Activated CD4-positive, CD25-positive, alpha-beta regulatory T cell treated with anti-CD3 and anti-CD28 coated beads, Interleukin-2, amount 50 U/mL, for 16 hours (primary cell): ENCODE results near the gene SCYL1.
A peak's percentile ranks its signal among the peaks of the same experiment; 100 is the strongest.

Experiments used
- DNase-seq: peaks from one replicate; pipeline ENCODE4 v3.0.0-alpha.2; 2020; ENCODE audit warnings: low read depth, low spot score

Gene SCYL1

GRCh38 chr11:65493367-65494176 is 31.3 kb upstream of the SCYL1 start:
- no peak for DNase-seq

- DNase-seq, result no peak
Observed at GRCh38 chr11:65496304-65497140, 28.4 kb upstream of the SCYL1 start.

- peak; percentile 94 for DNase-seq
Observed at GRCh38 chr11:65497141-65498041, 27.5 kb upstream of the SCYL1 start.

- no peak for DNase-seq
Observed at GRCh38 chr11:65498042-65498726, 26.7 kb upstream of the SCYL1 start.

- no peak for DNase-seq
Observed at GRCh38 chr11:65498727-65498976, 26.2 kb upstream of the SCYL1 start.

GRCh38 chr11:65498977-65499712 is 25.7 kb upstream of the SCYL1 start, which contains the start of gene MALAT1:
Gene MALAT1, plus strand, starts transcription at chr11:65499045.
- peak; percentile 93 for DNase-seq

GRCh38 chr11:65499713-65500386 is 25.0 kb upstream of the SCYL1 start:
- DNase-seq, result no peak

- DNase-seq, result no peak
Observed at GRCh38 chr11:65500387-65501185, 24.3 kb upstream of the SCYL1 start.

- DNase-seq, result no peak
Observed at GRCh38 chr11:65501186-65501471, 23.8 kb upstream of the SCYL1 start.

- DNase-seq, result no peak
Observed at GRCh38 chr11:65501472-65502273, 23.2 kb upstream of the SCYL1 start.

GRCh38 chr11:65502274-65502554 is 22.7 kb upstream of the SCYL1 start:
- no peak for DNase-seq

GRCh38 chr11:65502555-65503367 is 22.1 kb upstream of the SCYL1 start:
- no peak for DNase-seq

GRCh38 chr11:65503368-65503948 is 21.4 kb upstream of the SCYL1 start:
- no peak for DNase-seq

- DNase-seq, result no peak
Observed at GRCh38 chr11:65503949-65504673, 20.8 kb upstream of the SCYL1 start.

- no peak for DNase-seq
Observed at GRCh38 chr11:65504674-65505465, 20.0 kb upstream of the SCYL1 start.
